ENCODE measurements around the gene NANS. TPM values are rescaled to one million over a fixed set of nuclear protein-coding genes. Genes with fewer than 3 reads are reported as not detected.

NANS gene
- total and polyA plus RNA-seq, 10 of the 15 experiments (the other 5 are each of a cell fraction or from before 2014, with no cell fraction given) = 21.0 to 126 (median 52.3) TPM

DNA sequence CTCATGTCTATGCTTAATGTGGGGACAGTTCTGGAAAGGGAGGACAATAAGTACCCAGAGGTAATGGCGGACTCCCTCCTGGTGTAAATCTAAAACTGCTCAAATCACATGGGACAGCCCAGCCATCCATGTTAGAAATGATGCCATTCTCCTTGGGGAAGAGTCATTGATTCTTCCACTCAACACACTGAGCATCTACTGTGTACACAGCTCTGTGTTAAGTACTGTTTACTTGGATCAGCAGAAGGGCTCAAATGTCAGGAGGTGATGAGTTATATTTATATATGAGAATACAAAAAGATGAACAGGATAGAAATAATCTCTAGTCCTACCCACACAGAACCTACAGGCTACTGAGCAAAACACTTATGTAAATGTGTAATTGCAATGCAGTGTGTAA lies 31.8 kb upstream of the NANS start (continued):
- TF ChIP-seq, protein P1, sequence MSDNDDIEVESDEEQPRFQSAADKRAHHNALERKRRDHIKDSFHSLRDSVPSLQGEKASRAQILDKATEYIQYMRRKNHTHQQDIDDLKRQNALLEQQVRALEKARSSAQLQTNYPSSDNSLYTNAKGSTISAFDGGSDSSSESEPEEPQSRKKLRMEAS (IDR thresholded peaks at IDR 0.05; ENCODE audit: low read depth, low read length) = no peak
- TF ChIP-seq SUZ12 (IDR thresholded peaks at IDR 0.05; ENCODE audit: unreplicated experiment) (no peak), EZH2 (IDR thresholded peaks at IDR 0.05; ENCODE audit: borderline replicate concordance, control insufficient read depth, low read depth, low read length) (no peak), WRNIP1 (IDR thresholded peaks at IDR 0.05; ENCODE audit: borderline replicate concordance, low read depth, low read length) (no peak), NR2C1 (IDR thresholded peaks at IDR 0.05) (no peak), RAD51 (IDR thresholded peaks at IDR 0.05) (no peak), RCOR1 (conservative IDR thresholded peaks at IDR 0.05; ENCODE audit: low read depth, low read length) (no peak)
- TF ChIP-seq, protein P2, sequence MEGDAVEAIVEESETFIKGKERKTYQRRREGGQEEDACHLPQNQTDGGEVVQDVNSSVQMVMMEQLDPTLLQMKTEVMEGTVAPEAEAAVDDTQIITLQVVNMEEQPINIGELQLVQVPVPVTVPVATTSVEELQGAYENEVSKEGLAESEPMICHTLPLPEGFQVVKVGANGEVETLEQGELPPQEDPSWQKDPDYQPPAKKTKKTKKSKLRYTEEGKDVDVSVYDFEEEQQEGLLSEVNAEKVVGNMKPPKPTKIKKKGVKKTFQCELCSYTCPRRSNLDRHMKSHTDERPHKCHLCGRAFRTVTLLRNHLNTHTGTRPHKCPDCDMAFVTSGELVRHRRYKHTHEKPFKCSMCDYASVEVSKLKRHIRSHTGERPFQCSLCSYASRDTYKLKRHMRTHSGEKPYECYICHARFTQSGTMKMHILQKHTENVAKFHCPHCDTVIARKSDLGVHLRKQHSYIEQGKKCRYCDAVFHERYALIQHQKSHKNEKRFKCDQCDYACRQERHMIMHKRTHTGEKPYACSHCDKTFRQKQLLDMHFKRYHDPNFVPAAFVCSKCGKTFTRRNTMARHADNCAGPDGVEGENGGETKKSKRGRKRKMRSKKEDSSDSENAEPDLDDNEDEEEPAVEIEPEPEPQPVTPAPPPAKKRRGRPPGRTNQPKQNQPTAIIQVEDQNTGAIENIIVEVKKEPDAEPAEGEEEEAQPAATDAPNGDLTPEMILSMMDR (IDR thresholded peaks at IDR 0.05 in 2 of 3, conservative IDR thresholded peaks at IDR 0.05 in 1 of 3; ENCODE audit: control insufficient read depth in 2 of 3, extremely low read depth in 1 of 3, insufficient read depth in 1 of 3, low read depth in 3 of 3, low read length in 3 of 3) = no peak

DNA sequence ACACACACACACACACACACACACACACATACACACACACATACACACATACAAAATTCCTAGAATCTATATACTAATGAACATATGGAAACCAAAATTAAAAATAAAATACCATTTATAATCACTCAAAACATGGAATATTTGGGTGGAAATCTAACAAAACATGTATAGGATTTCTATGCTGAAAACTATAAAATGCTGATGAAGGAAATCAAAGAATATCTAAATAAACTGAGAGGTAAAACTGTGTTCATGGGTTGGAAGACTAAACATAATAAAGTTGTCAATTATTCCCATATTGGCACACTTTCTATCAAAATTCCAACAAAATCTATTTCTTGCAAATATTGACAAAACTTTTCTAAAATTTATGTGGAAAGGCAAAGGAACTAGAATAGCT lies 25.4 kb upstream of the NANS start:
- Histone ChIP-seq H3K79me2 (ENCODE audit: control insufficient read depth, insufficient read depth, low read length) (no peaks in the 10 kb centered on the region), H3K27me3 (replicated peaks in 1 of 2; ENCODE audit: control insufficient read depth in 2 of 2, insufficient read depth in 2 of 2, low read length in 1 of 2) (no peaks in the 10 kb centered on the region), H3K9ac (ENCODE audit: control insufficient read depth, insufficient read depth, low read length) (no peak overlapping the region), H3K4me2 (ENCODE audit: control insufficient read depth, insufficient read depth) (no peak overlapping the region), H3K4me3 (no peak overlapping the region), H3K27ac (ENCODE audit: control insufficient read depth, insufficient read depth) (no peak overlapping the region), H2AFZ (ENCODE audit: control insufficient read depth, low read depth, low read length) (no peak overlapping the region), H3K4me1 (ENCODE audit: control insufficient read depth, insufficient read depth, low read length) (peaks cover 21% of the 10 kb centered on the region), H4K20me1 (ENCODE audit: control insufficient read depth, insufficient read depth) (no peaks in the 10 kb centered on the region), H3K9me3 (replicated peaks; ENCODE audit: control insufficient read depth, insufficient read depth, low read length) (no peaks in the 10 kb centered on the region), H3K36me3 (ENCODE audit: control insufficient read depth in 2 of 2, insufficient read depth in 2 of 2, low read length in 1 of 2) (no peaks in the 10 kb centered on the region)
- FAIRE-seq (no peak), DNase-seq (ENCODE audit: low read depth, low spot score) (no peak), ATAC-seq (no peak)
- ChIA-PET CTCF (interaction anchor here (1.2 to 2.0 kb wide), 4 partner anchors 12 to 107 kb away, joined by 3 to 4 read pairs (median 3); no protein-coding TSS in a partner anchor), POLR2A (interaction anchor here (1.1 to 1.5 kb wide), 2 partner anchors 21 to 27 kb away, joined by 3 to 5 read pairs; no protein-coding TSS in a partner anchor), SMC1A (ENCODE audit: uncharacterized antibody, unreplicated experiment) (interaction anchor here (1.4 kb wide), 1 partner anchor 18 kb away, joined by 3 read pairs; no protein-coding TSS in a partner anchor), RAD21 (ENCODE audit: unreplicated experiment) (no interaction called here)
- intact Hi-C loops (cut with micrococcal nuclease; ENCODE audit: unreplicated experiment) = no loop called here
- in situ Hi-C loops (cut with MboI) = no loop called here
- no TSS peak for BruUV-seq (replicated peaks)
- TF ChIP-seq, protein P3, sequence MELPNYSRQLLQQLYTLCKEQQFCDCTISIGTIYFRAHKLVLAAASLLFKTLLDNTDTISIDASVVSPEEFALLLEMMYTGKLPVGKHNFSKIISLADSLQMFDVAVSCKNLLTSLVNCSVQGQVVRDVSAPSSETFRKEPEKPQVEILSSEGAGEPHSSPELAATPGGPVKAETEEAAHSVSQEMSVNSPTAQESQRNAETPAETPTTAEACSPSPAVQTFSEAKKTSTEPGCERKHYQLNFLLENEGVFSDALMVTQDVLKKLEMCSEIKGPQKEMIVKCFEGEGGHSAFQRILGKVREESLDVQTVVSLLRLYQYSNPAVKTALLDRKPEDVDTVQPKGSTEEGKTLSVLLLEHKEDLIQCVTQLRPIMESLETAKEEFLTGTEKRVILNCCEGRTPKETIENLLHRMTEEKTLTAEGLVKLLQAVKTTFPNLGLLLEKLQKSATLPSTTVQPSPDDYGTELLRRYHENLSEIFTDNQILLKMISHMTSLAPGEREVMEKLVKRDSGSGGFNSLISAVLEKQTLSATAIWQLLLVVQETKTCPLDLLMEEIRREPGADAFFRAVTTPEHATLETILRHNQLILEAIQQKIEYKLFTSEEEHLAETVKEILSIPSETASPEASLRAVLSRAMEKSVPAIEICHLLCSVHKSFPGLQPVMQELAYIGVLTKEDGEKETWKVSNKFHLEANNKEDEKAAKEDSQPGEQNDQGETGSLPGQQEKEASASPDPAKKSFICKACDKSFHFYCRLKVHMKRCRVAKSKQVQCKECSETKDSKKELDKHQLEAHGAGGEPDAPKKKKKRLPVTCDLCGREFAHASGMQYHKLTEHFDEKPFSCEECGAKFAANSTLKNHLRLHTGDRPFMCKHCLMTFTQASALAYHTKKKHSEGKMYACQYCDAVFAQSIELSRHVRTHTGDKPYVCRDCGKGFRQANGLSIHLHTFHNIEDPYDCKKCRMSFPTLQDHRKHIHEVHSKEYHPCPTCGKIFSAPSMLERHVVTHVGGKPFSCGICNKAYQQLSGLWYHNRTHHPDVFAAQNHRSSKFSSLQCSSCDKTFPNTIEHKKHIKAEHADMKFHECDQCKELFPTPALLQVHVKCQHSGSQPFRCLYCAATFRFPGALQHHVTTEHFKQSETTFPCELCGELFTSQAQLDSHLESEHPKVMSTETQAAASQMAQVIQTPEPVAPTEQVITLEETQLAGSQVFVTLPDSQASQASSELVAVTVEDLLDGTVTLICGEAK (IDR thresholded peaks at IDR 0.05; ENCODE audit: borderline replicate concordance) = no peak
- TF ChIP-seq, protein P4, sequence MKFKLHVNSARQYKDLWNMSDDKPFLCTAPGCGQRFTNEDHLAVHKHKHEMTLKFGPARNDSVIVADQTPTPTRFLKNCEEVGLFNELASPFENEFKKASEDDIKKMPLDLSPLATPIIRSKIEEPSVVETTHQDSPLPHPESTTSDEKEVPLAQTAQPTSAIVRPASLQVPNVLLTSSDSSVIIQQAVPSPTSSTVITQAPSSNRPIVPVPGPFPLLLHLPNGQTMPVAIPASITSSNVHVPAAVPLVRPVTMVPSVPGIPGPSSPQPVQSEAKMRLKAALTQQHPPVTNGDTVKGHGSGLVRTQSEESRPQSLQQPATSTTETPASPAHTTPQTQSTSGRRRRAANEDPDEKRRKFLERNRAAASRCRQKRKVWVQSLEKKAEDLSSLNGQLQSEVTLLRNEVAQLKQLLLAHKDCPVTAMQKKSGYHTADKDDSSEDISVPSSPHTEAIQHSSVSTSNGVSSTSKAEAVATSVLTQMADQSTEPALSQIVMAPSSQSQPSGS (IDR thresholded peaks at IDR 0.05; ENCODE audit: low read length) = no peak
- no peak for TF ChIP-seq SMC3 (IDR thresholded peaks at IDR 0.05; ENCODE audit: borderline replicate concordance, low read length)
- TF ChIP-seq ZNF384 (IDR thresholded peaks at IDR 0.05; ENCODE audit: borderline replicate concordance, low read depth, low read length) = no peak
- TF ChIP-seq MEF2B (IDR thresholded peaks at IDR 0.05; ENCODE audit: partially characterized antibody, poor library complexity, severe bottlenecking) = no peak

Data from GM12878 (cell line).